Fibroblast of the aortic adventitia (primary cell): ENCODE results near the gene SAG. TPM values are rescaled to one million over a fixed set of nuclear protein-coding genes. Genes with fewer than 3 reads are reported as not detected.
"Not testable (repeated sequence)": the region's sequence is repeated elsewhere in the genome, so short reads cannot be mapped to it uniquely, and the experiment has no call there.

Source experiments
- DNase-seq: peaks from one replicate; pipeline ENCODE4 v3.0.0-alpha.2; 2010; ENCODE audit warnings: low read depth
- H3K4me3 ChIP-seq: 2 replicates; pipeline ENCODE4 v1.5.1; 2011; ENCODE audit warnings: low read depth, mild to moderate bottlenecking, control low read depth, low read length, moderate library complexity
- CTCF ChIP-seq: IDR thresholded peaks from 2 replicates; pipeline ENCODE4 v1.5.1; 2011; ENCODE audit warnings: mild to moderate bottlenecking, low read length, control low read depth, inconsistent platforms; ENCODE audit not compliant: insufficient read depth
- total RNA-seq: library from RNA; depleted of rRNA; stranded (reverse); fragments of >200 nt; gene quantifications from 2 replicates; pipeline ENCODE4 v1.2.3, GENCODE V29; 2012; ENCODE audit warnings: low replicate concordance

The SAG gene
- total RNA-seq, 1 donor: not detected

- H3K4me3 ChIP-seq: no peak overlapping the region
- DNase-seq: no peak
- no peak for TF ChIP-seq CTCF
These were observed 24.5 kb downstream of the SAG start for GRCh38 chr2:233332125-233332524.

- no peak for TF ChIP-seq CTCF
- no peak for DNase-seq
- H3K4me3 ChIP-seq: no peak overlapping the region
These were observed 27.3 kb downstream of the SAG start for GRCh38 chr2:233334915-233335314.

GRCh38 chr2:233336091-233336490 is 28.5 kb downstream of the SAG start:
- H3K4me3 ChIP-seq: not testable (repeated sequence)

GRCh38 chr2:233336541-233336940 is 28.9 kb downstream of the SAG start:
- no peak for DNase-seq
- H3K4me3 ChIP-seq: no peak overlapping the region
- TF ChIP-seq CTCF: no peak

More at GRCh38 chr2:233336091-233336490, 28.5 kb downstream of the SAG start:
- not testable (repeated sequence) for DNase-seq

GRCh38 chr2:233338046-233338445 is 30.4 kb downstream of the SAG start:
- no peak overlapping the region for H3K4me3 ChIP-seq
- DNase-seq: no peak
- no peak for TF ChIP-seq CTCF

GRCh38 chr2:233338812-233339368 is 31.3 kb downstream of the SAG start:
- no peak for TF ChIP-seq CTCF
- no peak overlapping the region for H3K4me3 ChIP-seq
- no peak for DNase-seq

GRCh38 chr2:233339427-233339826 is 31.8 kb downstream of the SAG start:
- no peak overlapping the region for H3K4me3 ChIP-seq
- TF ChIP-seq CTCF: no peak
- DNase-seq: no peak
